PC-3 (cell line): ENCODE measurements around the gene BRCA1. TPM values are rescaled to one million over a fixed set of nuclear protein-coding genes. Genes with fewer than 3 reads are reported as not detected.

Experiments used
- ATAC-seq: fragments of 200-7000 bp; cut with Tn5 transposase; 2 replicates; pipeline ENCODE4 v1.9.1; 2020; ENCODE audit warnings: mild to moderate bottlenecking, moderate library complexity
- BruUV-seq: library from RNA; stranded (reverse); fragments of 400-500 nt; replicated peaks from 2 replicates; lab custom pipeline; 2021; lab: Mats Ljungman, UMichigan
- CTCF ChIA-PET: fragments of 300-600 bp; sonication (Branson Sonifier 250); formaldehyde crosslinking; loops from one replicate; lab custom pipeline; 2022; ENCODE audit warnings: antibody characterized with exemption; lab: Charles Lee
- POLR2A ChIA-PET: fragments of 300-600 bp; sonication (Branson Sonifier 250); formaldehyde crosslinking; loops from one replicate; lab custom pipeline; 2022; ENCODE audit warnings: antibody characterized with exemption; ENCODE audit not compliant: unreplicated experiment; lab: Charles Lee
- DNase-seq: peaks from one replicate; pipeline ENCODE4 v3.0.0-alpha.2; 2015
- H2AFZ ChIP-seq: fragments of 300-600 bp; sonication (generic); 2 replicates; pipeline ENCODE4 v1.6.0; 2016; ENCODE audit warnings: antibody characterized with exemption, low read length
- H3F3A ChIP-seq: fragments of 300-600 bp; sonication (generic); one replicate; pipeline ENCODE4 v1.6.0; 2017; ENCODE audit warnings: antibody characterized with exemption, low read length, control low read depth, mild to moderate bottlenecking; ENCODE audit not compliant: unreplicated experiment
- H3K27ac ChIP-seq: fragments of 300-600 bp; sonication (generic); 2 replicates; pipeline ENCODE4 v1.5.1; 2016; ENCODE audit warnings: mild to moderate bottlenecking, low read length
- H3K27me3 ChIP-seq: fragments of 300-600 bp; sonication (generic); 2 replicates; pipeline ENCODE4 v1.6.1; 2016; ENCODE audit warnings: low read length, mixed read lengths
- H3K36me3 ChIP-seq: fragments of 300-600 bp; sonication (generic); 2 replicates; pipeline ENCODE4 v1.6.1; 2016; ENCODE audit warnings: low read depth, mixed run types, low read length, mixed read lengths
- H3K4me1 ChIP-seq: fragments of 300-600 bp; sonication (generic); 2 replicates; pipeline ENCODE4 v1.5.1; 2016; ENCODE audit warnings: low read length; ENCODE audit not compliant: insufficient read depth
- H3K4me2 ChIP-seq: fragments of 300-600 bp; sonication (generic); 2 replicates; pipeline ENCODE4 v1.6.0; 2016; ENCODE audit warnings: low read length
- H3K4me3 ChIP-seq: fragments of 300-600 bp; sonication (generic); 2 replicates; pipeline ENCODE4 v1.5.1; 2016; ENCODE audit warnings: mild to moderate bottlenecking, low read length, mixed read lengths
- H3K79me2 ChIP-seq: fragments of 300-600 bp; sonication (generic); 2 replicates; pipeline ENCODE4 v1.6.1; 2017; ENCODE audit warnings: low read length, mixed read lengths
- H3K9ac ChIP-seq: fragments of 300-600 bp; sonication (generic); 2 replicates; pipeline ENCODE4 v1.6.0; 2016; ENCODE audit warnings: mild to moderate bottlenecking, low read length
- H3K9me2 ChIP-seq: fragments of 300-600 bp; sonication (generic); replicated peaks from 2 replicates; pipeline ENCODE4 v1.6.1; 2016; ENCODE audit warnings: mixed run types, low read length, mixed read lengths
- H3K9me3 ChIP-seq: fragments of 300-600 bp; sonication (generic); 2 replicates; pipeline ENCODE4 v1.6.1; 2016; ENCODE audit warnings: low read length, mixed read lengths
- H4K20me1 ChIP-seq: fragments of 300-600 bp; sonication (generic); 2 replicates; pipeline ENCODE4 v1.6.1; 2016; ENCODE audit warnings: low read length, mixed read lengths
- CTCF ChIP-seq: fragments of 300-600 bp; sonication (generic); conservative IDR thresholded peaks from 2 replicates; pipeline ENCODE4 v1.5.1; 2017; ENCODE audit warnings: antibody characterized with exemption, low read depth, mild to moderate bottlenecking, low read length
- EZH2 ChIP-seq: fragments of 300-600 bp; sonication (generic); IDR thresholded peaks from one replicate; pipeline ENCODE4 v1.6.1; 2017; ENCODE audit warnings: antibody characterized with exemption, mild to moderate bottlenecking, low read length; ENCODE audit not compliant: unreplicated experiment
- EZH2phosphoT487 ChIP-seq: fragments of 300-600 bp; sonication (generic); IDR thresholded peaks from 2 replicates; pipeline ENCODE4 v1.6.1; 2018; ENCODE audit warnings: mild to moderate bottlenecking, antibody characterized with exemption, low read length, borderline replicate concordance
- intact Hi-C: fragments of 100-400 bp; cut with micrococcal nuclease; formaldehyde crosslinking; loops from 2 replicates; pipeline ENCODE4 v1.9.0; 2023
- total RNA-seq: library from RNA; depleted of rRNA; stranded (reverse); fragments of >200 nt; gene quantifications from 2 replicates; pipeline ENCODE4 v1.2.3, GENCODE V29; 2014

The BRCA1 gene
- total RNA-seq, 1 experiment from 2014 or later = 36.3 TPM

GRCh38 chr17:43027091-43028032 lies 97.8 kb downstream of the BRCA1 start:
- ATAC-seq = no peak
- TF ChIP-seq CTCF (no peak), EZH2 (no peak), EZH2phosphoT487 (no peak)
- CTCF ChIA-PET = no interaction called here
- Histone ChIP-seq H3K79me2 (no peaks in the 10 kb centered on the region), H2AFZ (no peak overlapping the region), H3K9ac (no peak overlapping the region), H3K4me1 (no peaks in the 10 kb centered on the region), H3K9me2 (no peaks in the 10 kb centered on the region), H3K4me2 (no peak overlapping the region), H3K27me3 (no peaks in the 10 kb centered on the region), H3K27ac (no peak overlapping the region), H4K20me1 (no peaks in the 10 kb centered on the region), H3K9me3 (no peaks in the 10 kb centered on the region), H3K36me3 (no peaks in the 10 kb centered on the region), H3K4me3 (no peak overlapping the region), H3F3A (no peaks in the 10 kb centered on the region)
- intact Hi-C loops = no loop called here
- no TSS peak for BruUV-seq
- DNase-seq = no peak
- POLR2A ChIA-PET = interaction anchor here (0.6 kb wide), 1 partner anchor 8 kb away, joined by 8 read pairs; no protein-coding TSS in a partner anchor

- Histone ChIP-seq H2AFZ (no peak overlapping the region), H3K4me2 (no peak overlapping the region), H3K9me2 (no peaks in the 10 kb centered on the region), H3K27me3 (no peaks in the 10 kb centered on the region), H3K9me3 (no peaks in the 10 kb centered on the region), H3K36me3 (no peaks in the 10 kb centered on the region), H3F3A (no peaks in the 10 kb centered on the region), H3K4me1 (no peaks in the 10 kb centered on the region), H3K27ac (no peak overlapping the region), H3K79me2 (no peaks in the 10 kb centered on the region), H4K20me1 (no peaks in the 10 kb centered on the region), H3K9ac (no peak overlapping the region), H3K4me3 (no peak overlapping the region)
- no TSS peak for BruUV-seq
- ATAC-seq = no peak
- ChIA-PET POLR2A (no interaction called here), CTCF (no interaction called here)
- DNase-seq = no peak
- no peak for TF ChIP-seq CTCF
- TF ChIP-seq EZH2 = no peak
- intact Hi-C loops = no loop called here
These were observed 98.6 kb downstream of the BRCA1 start for GRCh38 chr17:43026595-43026994.
